Trophoblast cell (in vitro differentiated cells and primary cell): ENCODE measurements around the gene RHEBL1.

ENCODE experiments used
- DNase-seq, 2 donors: peaks; one replicate each; pipeline ENCODE4 v3.0.0-alpha.2; 2016
- H2AFZ ChIP-seq: 2 replicates; pipeline ENCODE4 v1.6.1; 2013; ENCODE audit warnings: low read length, moderate library complexity, mild to moderate bottlenecking; ENCODE audit not compliant: insufficient read depth, poor library complexity
- H2AK5ac ChIP-seq: 2 replicates; pipeline ENCODE4 v1.6.1; 2013; ENCODE audit warnings: mild to moderate bottlenecking, low read length
- H2BK120ac ChIP-seq: 2 replicates; pipeline ENCODE4 v1.6.1; 2013; ENCODE audit warnings: low read length, mild to moderate bottlenecking, moderate library complexity; ENCODE audit not compliant: insufficient read depth, poor library complexity
- H2BK12ac ChIP-seq: 2 replicates; pipeline ENCODE4 v1.6.1; 2013; ENCODE audit warnings: mild to moderate bottlenecking, low read length, moderate library complexity
- H2BK5ac ChIP-seq: 2 replicates; pipeline ENCODE4 v1.6.1; 2013; ENCODE audit warnings: low read length, low read depth, moderate library complexity, mild to moderate bottlenecking; ENCODE audit not compliant: poor library complexity
- H3K14ac ChIP-seq: 2 replicates; pipeline ENCODE4 v1.6.1; 2013; ENCODE audit warnings: mild to moderate bottlenecking, low read length
- H3K18ac ChIP-seq: 2 replicates; pipeline ENCODE4 v1.6.1; 2013; ENCODE audit warnings: mild to moderate bottlenecking, low read length
- H3K23ac ChIP-seq: 2 replicates; pipeline ENCODE4 v1.6.1; 2013; ENCODE audit warnings: low read length
- H3K27ac ChIP-seq: 2 replicates; pipeline ENCODE4 v1.5.1; 2013; ENCODE audit warnings: low read depth, mild to moderate bottlenecking, inconsistent platforms, low read length, moderate library complexity
- H3K27me3 ChIP-seq: 2 replicates; pipeline ENCODE4 v1.6.1; 2013; ENCODE audit warnings: inconsistent platforms, mild to moderate bottlenecking, low read length, moderate library complexity; ENCODE audit not compliant: insufficient read depth
- H3K36me3 ChIP-seq, 2 experiments: 1 replicate in 1 of 2; 2 replicates in 1 of 2; pipeline ENCODE4 v1.6.1; 2013; ENCODE audit warnings: low read length in 2 of 2, mild to moderate bottlenecking in 2 of 2, moderate library complexity in 1 of 2; ENCODE audit not compliant: insufficient read depth in 2 of 2, control insufficient read depth in 1 of 2
- H3K4ac ChIP-seq: 2 replicates; pipeline ENCODE4 v1.6.1; 2013; ENCODE audit warnings: low read depth, mild to moderate bottlenecking, low read length, moderate library complexity
- H3K4me1 ChIP-seq, 2 experiments: 1 replicate in 1 of 2; 2 replicates in 1 of 2; pipeline ENCODE4 v1.6.1; 2013; ENCODE audit warnings: low read length in 2 of 2, mild to moderate bottlenecking in 2 of 2, moderate library complexity in 1 of 2; ENCODE audit not compliant: insufficient read depth in 2 of 2, control insufficient read depth in 1 of 2
- H3K4me2 ChIP-seq: 2 replicates; pipeline ENCODE4 v1.6.1; 2013; ENCODE audit warnings: inconsistent platforms, mild to moderate bottlenecking, low read length, moderate library complexity
- H3K4me3 ChIP-seq: 2 replicates; pipeline ENCODE4 v1.5.1; 2013; ENCODE audit warnings: mild to moderate bottlenecking, low read depth, low read length, inconsistent platforms
- H3K79me1 ChIP-seq: one replicate; pipeline ENCODE4 v1.6.1; 2013; ENCODE audit warnings: low read length
- H3K79me2 ChIP-seq: 2 replicates; pipeline ENCODE4 v1.6.1; 2013; ENCODE audit warnings: low read length, mild to moderate bottlenecking; ENCODE audit not compliant: control insufficient read depth, insufficient read depth, poor library complexity
- H3K9ac ChIP-seq: 2 replicates; pipeline ENCODE4 v1.6.1; 2013; ENCODE audit warnings: mild to moderate bottlenecking, low read length
- H3K9me3 ChIP-seq: 2 replicates; pipeline ENCODE4 v1.6.1; 2013; ENCODE audit warnings: low read depth, mild to moderate bottlenecking, control low read depth, inconsistent platforms, low read length; ENCODE audit not compliant: insufficient read depth
- H4K12ac ChIP-seq: 2 replicates; pipeline ENCODE4 v1.6.1; 2013; ENCODE audit warnings: low read depth, mild to moderate bottlenecking, low read length, moderate library complexity
- H4K8ac ChIP-seq: 2 replicates; pipeline ENCODE4 v1.6.1; 2013; ENCODE audit warnings: low read depth, mild to moderate bottlenecking, low read length, moderate library complexity
- H4K91ac ChIP-seq: one replicate; pipeline ENCODE4 v1.6.1; 2013; ENCODE audit warnings: low read depth, mild to moderate bottlenecking, low read length, moderate library complexity
- WGBS: extraction: QIAGEN DNeasy Blood & Tissue Kit; methylation state at CpG from one replicate; pipeline ENCODE4 v1.1.7; 2013; ENCODE audit warnings: missing lambda C conversion rate; ENCODE audit not compliant: insufficient read length, insufficient coverage; ENCODE audit errors: extremely low coverage; 5-methylcytosine and 5-hydroxymethylcytosine counted together

RHEBL1 gene

DNA sequence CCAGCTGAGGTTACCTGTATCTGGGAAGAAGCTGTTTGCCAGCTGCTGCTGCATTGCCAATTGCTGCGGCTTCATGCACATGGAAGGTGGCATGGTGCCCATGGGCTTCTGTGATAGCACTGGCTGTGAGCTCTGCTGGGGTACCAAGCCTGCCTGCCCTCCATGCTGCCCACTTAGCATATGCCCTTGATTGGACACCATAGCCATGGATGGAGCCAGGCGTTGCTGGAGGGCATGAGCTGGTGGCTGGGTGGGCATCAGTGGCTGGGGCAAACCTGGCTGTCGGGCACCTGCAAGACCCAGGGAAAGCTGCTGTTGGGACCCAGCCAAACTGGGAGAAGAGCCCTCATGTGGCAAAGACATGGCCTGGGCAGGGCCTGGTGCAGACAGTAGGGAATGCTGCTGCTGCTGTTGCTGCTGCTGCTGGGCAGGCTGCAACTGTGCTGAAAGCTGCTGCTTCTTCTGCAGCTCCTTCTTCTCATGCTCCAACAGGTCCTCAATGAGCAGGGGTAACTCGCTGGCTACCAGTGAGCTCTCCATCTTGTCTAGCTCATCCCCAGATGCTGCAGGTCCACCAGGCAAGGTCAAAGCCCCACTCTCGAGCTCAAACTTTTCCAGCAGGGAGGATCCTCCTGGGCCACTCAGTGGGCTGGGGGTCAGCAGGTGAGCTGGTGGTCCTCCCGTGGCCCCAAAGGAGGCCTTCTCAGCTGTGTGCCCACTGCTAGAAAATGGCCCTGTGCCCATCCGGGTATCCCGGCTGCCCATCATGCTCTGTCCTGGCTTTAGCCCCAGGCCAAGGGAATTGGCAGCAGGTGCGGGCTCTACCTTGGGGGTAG is 32.5 kb downstream of the RHEBL1 start:
- H4K12ac ChIP-seq = no peak overlapping the region
- H4K8ac ChIP-seq = no peak overlapping the region
- H2AK5ac ChIP-seq = no peak overlapping the region
- no peak overlapping the region for H4K91ac ChIP-seq
- no peak overlapping the region for H3K4ac ChIP-seq
- no peaks in the 10 kb centered on the region for H3K4me1 ChIP-seq
- DNase-seq = no peak
- peak overlapping the region; percentile 17 for H3K18ac ChIP-seq
- H2BK5ac ChIP-seq = no peak overlapping the region
- no peak overlapping the region for H3K27ac ChIP-seq
- H2BK120ac ChIP-seq = no peak overlapping the region
- no peak overlapping the region for H3K23ac ChIP-seq
- no CpG with 5 or more reads among the region's 9 CpGs for WGBS
- no peak overlapping the region for H3K4me2 ChIP-seq
- no peaks in the 10 kb centered on the region for H3K79me2 ChIP-seq
- peaks cover 80 to 83% of the 10 kb centered on the region in 2 experiments for H3K36me3 ChIP-seq
- H3K27me3 ChIP-seq = no peaks in the 10 kb centered on the region
- H3K4me3 ChIP-seq = no peak overlapping the region
- no peak overlapping the region for H3K14ac ChIP-seq
- no peaks in the 10 kb centered on the region for H3K9me3 ChIP-seq
- no peaks in the 10 kb centered on the region for H3K79me1 ChIP-seq
- peak overlapping the region; percentile 14 for H3K9ac ChIP-seq
- no peak overlapping the region for H2BK12ac ChIP-seq
- no peak overlapping the region for H2AFZ ChIP-seq

- no peak overlapping the region for H2AFZ ChIP-seq
- H2AK5ac ChIP-seq = no peak overlapping the region
- H3K23ac ChIP-seq = no peak overlapping the region
- H3K9me3 ChIP-seq = no peaks in the 10 kb centered on the region
- H2BK12ac ChIP-seq = no peak overlapping the region
- H3K4me2 ChIP-seq = no peak overlapping the region
- no peak overlapping the region for H3K4me3 ChIP-seq
- H3K9ac ChIP-seq = no peak overlapping the region
- H3K18ac ChIP-seq = no peak overlapping the region
- H4K12ac ChIP-seq = no peak overlapping the region
- no peak overlapping the region for H3K4ac ChIP-seq
- no peak overlapping the region for H3K27ac ChIP-seq
- no CpG with 5 or more reads among the region's 4 CpGs for WGBS
- no peak overlapping the region for H2BK5ac ChIP-seq
- H3K79me2 ChIP-seq = no peaks in the 10 kb centered on the region
- H3K79me1 ChIP-seq = no peaks in the 10 kb centered on the region
- no peak overlapping the region for H4K91ac ChIP-seq
- H2BK120ac ChIP-seq = no peak overlapping the region
- no peaks in the 10 kb centered on the region for H3K27me3 ChIP-seq
- no peaks in the 10 kb centered on the region for H3K4me1 ChIP-seq
- no peak overlapping the region for H4K8ac ChIP-seq
- DNase-seq = no peak
- no peak overlapping the region for H3K14ac ChIP-seq
- H3K36me3 ChIP-seq = peaks cover 80 to 83% of the 10 kb centered on the region in 2 experiments
Measured at GRCh38 chr12:49036029-49036428, 33.8 kb downstream of the RHEBL1 start.

DNA sequence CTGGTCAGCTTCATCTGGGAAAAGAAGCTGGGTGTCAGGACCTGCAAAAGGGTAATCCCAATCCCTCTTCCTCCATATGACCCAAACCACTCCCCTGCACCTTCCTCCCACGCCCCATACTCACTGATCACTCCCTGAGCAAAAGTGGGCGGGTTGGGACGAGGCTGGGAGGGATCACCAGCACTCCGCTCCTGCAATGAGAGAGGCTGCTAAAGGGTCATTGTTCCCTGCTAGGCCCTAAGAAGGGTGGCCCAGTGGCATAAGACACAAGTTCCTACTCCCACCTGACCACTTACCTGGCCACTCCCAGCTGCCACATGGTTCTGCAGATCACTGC is 35.5 kb downstream of the RHEBL1 start:
- Histone ChIP-seq H4K12ac (no peak overlapping the region), H3K79me2 (no peaks in the 10 kb centered on the region), H3K18ac (no peak overlapping the region), H4K8ac (no peak overlapping the region), H3K14ac (no peak overlapping the region), H3K79me1 (no peaks in the 10 kb centered on the region), H3K4me1 (no peaks in the 10 kb centered on the region), H3K23ac (no peak overlapping the region), H3K27ac (no peak overlapping the region), H2AK5ac (no peak overlapping the region), H3K9me3 (no peaks in the 10 kb centered on the region), H3K4me3 (no peak overlapping the region), H3K36me3 (peaks cover 74 to 81% of the 10 kb centered on the region in 2 experiments), H3K27me3 (no peaks in the 10 kb centered on the region), H2AFZ (no peak overlapping the region), H3K9ac (no peak overlapping the region), H4K91ac (no peak overlapping the region), H2BK120ac (no peak overlapping the region), H2BK5ac (no peak overlapping the region), H2BK12ac (no peak overlapping the region), H3K4me2 (no peak overlapping the region), H3K4ac (no peak overlapping the region)
- WGBS = no CpG with 5 or more reads among the region's 4 CpGs
- no peak for DNase-seq

- Histone ChIP-seq H3K4ac (no peak overlapping the region), H3K9me3 (no peaks in the 10 kb centered on the region), H2BK5ac (no peak overlapping the region), H3K23ac (no peak overlapping the region), H3K4me2 (no peak overlapping the region), H3K27me3 (no peaks in the 10 kb centered on the region), H3K4me1 (no peaks in the 10 kb centered on the region), H2BK12ac (no peak overlapping the region), H4K91ac (no peak overlapping the region), H3K27ac (no peak overlapping the region), H4K8ac (no peak overlapping the region), H3K79me2 (no peaks in the 10 kb centered on the region), H2AFZ (no peak overlapping the region), H3K79me1 (no peaks in the 10 kb centered on the region), H3K18ac (no peak overlapping the region), H4K12ac (no peak overlapping the region), H3K9ac (no peak overlapping the region), H3K36me3 (peaks cover 75 to 81% of the 10 kb centered on the region in 2 experiments), H3K4me3 (no peak overlapping the region), H2AK5ac (no peak overlapping the region), H2BK120ac (no peak overlapping the region), H3K14ac (no peak overlapping the region)
- no CpG with 5 or more reads among the region's 12 CpGs for WGBS
- no peak for DNase-seq
Measured at GRCh38 chr12:49033611-49034285, 36.0 kb downstream of the RHEBL1 start.
